Kidney epithelial cell (primary cell): Measurements from ENCODE around the gene FBXW11. TPM values are rescaled to one million over a fixed set of nuclear protein-coding genes. Genes with fewer than 3 reads are reported as not detected.
"Not testable (repeated sequence)": the region's sequence is repeated elsewhere in the genome, so short reads cannot be mapped to it uniquely, and the experiment has no call there.

ENCODE experiments used
- DNase-seq: peaks from one replicate; pipeline ENCODE4 v3.0.0-alpha.2; 2010; ENCODE audit warnings: low read depth
- H3K27me3 ChIP-seq: 2 replicates; pipeline ENCODE4 v1.6.0; 2011; ENCODE audit warnings: low read length; ENCODE audit not compliant: control insufficient read depth, insufficient read depth
- H3K36me3 ChIP-seq: 2 replicates; pipeline ENCODE4 v1.5.1; 2011; ENCODE audit warnings: low read length; ENCODE audit not compliant: control insufficient read depth, insufficient read depth
- H3K4me3 ChIP-seq: 2 replicates; pipeline ENCODE4 v1.5.1; 2011; ENCODE audit warnings: low read depth, mild to moderate bottlenecking, control low read depth, low read length
- CTCF ChIP-seq: IDR thresholded peaks from 2 replicates; pipeline ENCODE4 v1.5.1; 2011; ENCODE audit warnings: mild to moderate bottlenecking, moderate library complexity, low read length, control low read depth, inconsistent platforms; ENCODE audit not compliant: insufficient read depth, poor library complexity, severe bottlenecking
- total RNA-seq: library from RNA; depleted of rRNA; stranded (reverse); fragments of >200 nt; gene quantifications from 2 replicates; pipeline ENCODE4 v1.2.3, GENCODE V29; 2015

FBXW11 gene
- total RNA-seq, 1 donor from 2014 or later: 75.1 TPM

- TF ChIP-seq CTCF: no peak
- no peak overlapping the region for H3K4me3 ChIP-seq
- no peak for DNase-seq
- H3K27me3 ChIP-seq: no peaks in the 10 kb centered on the region
- no peaks in the 10 kb centered on the region for H3K36me3 ChIP-seq
Measured at GRCh38 chr5:171893290-171893886, 113.0 kb downstream of the FBXW11 start.

- Histone ChIP-seq H3K27me3 (no peaks in the 10 kb centered on the region), H3K4me3 (no peak overlapping the region), H3K36me3 (no peaks in the 10 kb centered on the region)
- TF ChIP-seq CTCF: no peak
- DNase-seq: no peak
Measured at GRCh38 chr5:171891595-171891994, 114.8 kb downstream of the FBXW11 start.

GRCh38 chr5:171891150-171891549, 115.3 kb downstream of the FBXW11 start:
- no peaks in the 10 kb centered on the region for H3K27me3 ChIP-seq
- no peaks in the 10 kb centered on the region for H3K36me3 ChIP-seq
- TF ChIP-seq CTCF: no peak
- H3K4me3 ChIP-seq: no peak overlapping the region
- DNase-seq: no peak

GRCh38 chr5:171888051-171888481, 118.4 kb downstream of the FBXW11 start:
- Histone ChIP-seq H3K27me3 (no peaks in the 10 kb centered on the region), H3K36me3 (no peaks in the 10 kb centered on the region), H3K4me3 (no peak overlapping the region)
- no peak for DNase-seq
- no peak for TF ChIP-seq CTCF

GRCh38 chr5:171886037-171886436, 120.4 kb downstream of the FBXW11 start:
- H3K27me3 ChIP-seq, DNase-seq, H3K4me3 ChIP-seq, H3K36me3 ChIP-seq: not testable (repeated sequence)

GRCh38 chr5:171882118-171882517, 124.3 kb downstream of the FBXW11 start:
- H3K36me3 ChIP-seq: no peaks in the 10 kb centered on the region
- H3K4me3 ChIP-seq: no peak overlapping the region
- no peak for DNase-seq
- H3K27me3 ChIP-seq: no peaks in the 10 kb centered on the region
- TF ChIP-seq CTCF: no peak
